ENCODE measurements around the gene FTO. TPM values are rescaled to one million over a fixed set of nuclear protein-coding genes. Genes with fewer than 3 reads are reported as not detected.

FTO gene
- polyA plus RNA-seq, 1 donor from 2014 or later, result 80.1 TPM

DNA sequence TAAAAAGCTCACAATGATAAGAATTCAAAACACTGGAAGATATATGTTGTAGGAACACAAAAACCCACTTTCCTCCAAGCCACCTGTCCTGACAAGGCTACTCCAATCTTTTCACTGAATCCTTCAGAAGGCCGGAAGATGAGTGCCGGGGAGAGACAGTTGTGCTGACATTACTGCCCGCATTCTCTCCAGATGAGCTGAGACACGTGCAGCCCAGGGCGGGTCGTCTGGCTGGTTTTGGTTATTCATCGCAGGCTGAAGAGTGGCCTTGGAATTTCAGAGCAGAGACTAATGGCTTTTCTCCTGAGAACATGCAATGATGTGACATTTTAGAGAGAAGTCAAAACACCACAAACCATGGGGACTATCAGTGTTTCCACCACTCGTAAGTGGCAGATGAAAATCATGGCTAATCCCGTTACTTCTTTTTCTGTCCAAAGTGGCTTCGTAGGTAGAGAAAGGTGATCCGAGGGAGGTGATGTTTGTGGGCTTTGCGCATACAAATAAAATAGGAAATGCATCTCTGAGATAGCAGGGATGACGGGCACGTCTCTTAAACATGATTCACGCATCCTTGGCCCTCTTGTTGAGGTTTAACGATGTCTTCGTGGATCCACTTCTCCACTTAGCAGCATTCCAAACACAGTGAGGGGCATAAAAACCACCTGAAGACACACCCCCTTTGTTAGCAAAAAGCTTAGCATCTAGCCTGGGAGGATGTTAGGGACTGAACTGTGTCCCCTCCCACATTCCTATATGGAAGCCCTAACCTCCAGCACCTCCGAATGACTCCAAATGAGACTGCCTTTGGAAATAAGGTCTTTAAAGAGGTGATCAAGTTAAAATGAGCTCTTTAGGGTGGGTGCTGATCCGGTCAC lies 448.6 kb downstream of the FTO start:
- Histone ChIP-seq H3F3A (ENCODE audit: insufficient read depth, low read length, poor library complexity, severe bottlenecking) (no peaks in the 10 kb centered on the region), H3K36me3 (ENCODE audit: insufficient read depth, low read length) (no peaks in the 10 kb centered on the region), H3K27ac (ENCODE audit: low read length) (no peak overlapping the region), H3K4me2 (ENCODE audit: low read length) (no peak overlapping the region), H3K9ac (ENCODE audit: low read length) (no peak overlapping the region), H3K9me2 (ENCODE audit: insufficient read depth, low read length) (no peaks in the 10 kb centered on the region), H3K9me3 (ENCODE audit: low read length) (no peaks in the 10 kb centered on the region), H3K27me3 (ENCODE audit: insufficient read depth, low read depth, low read length) (no peaks in the 10 kb centered on the region), H2AFZ (ENCODE audit: low read depth, low read length) (no peak overlapping the region), H4K20me1 (ENCODE audit: insufficient read depth) (no peaks in the 10 kb centered on the region), H3K79me2 (replicated peaks; ENCODE audit: insufficient read depth, low read length) (no peaks in the 10 kb centered on the region), H3K4me3 (ENCODE audit: low read length) (no peak overlapping the region)
- TF ChIP-seq RAD21 (conservative IDR thresholded peaks at IDR 0.05) (no peak), TAF1 (IDR thresholded peaks at IDR 0.05; ENCODE audit: low read depth) (no peak), EP300 (conservative IDR thresholded peaks at IDR 0.05; ENCODE audit: poor library complexity, severe bottlenecking) (no peak)
- TF ChIP-seq, protein P1, sequence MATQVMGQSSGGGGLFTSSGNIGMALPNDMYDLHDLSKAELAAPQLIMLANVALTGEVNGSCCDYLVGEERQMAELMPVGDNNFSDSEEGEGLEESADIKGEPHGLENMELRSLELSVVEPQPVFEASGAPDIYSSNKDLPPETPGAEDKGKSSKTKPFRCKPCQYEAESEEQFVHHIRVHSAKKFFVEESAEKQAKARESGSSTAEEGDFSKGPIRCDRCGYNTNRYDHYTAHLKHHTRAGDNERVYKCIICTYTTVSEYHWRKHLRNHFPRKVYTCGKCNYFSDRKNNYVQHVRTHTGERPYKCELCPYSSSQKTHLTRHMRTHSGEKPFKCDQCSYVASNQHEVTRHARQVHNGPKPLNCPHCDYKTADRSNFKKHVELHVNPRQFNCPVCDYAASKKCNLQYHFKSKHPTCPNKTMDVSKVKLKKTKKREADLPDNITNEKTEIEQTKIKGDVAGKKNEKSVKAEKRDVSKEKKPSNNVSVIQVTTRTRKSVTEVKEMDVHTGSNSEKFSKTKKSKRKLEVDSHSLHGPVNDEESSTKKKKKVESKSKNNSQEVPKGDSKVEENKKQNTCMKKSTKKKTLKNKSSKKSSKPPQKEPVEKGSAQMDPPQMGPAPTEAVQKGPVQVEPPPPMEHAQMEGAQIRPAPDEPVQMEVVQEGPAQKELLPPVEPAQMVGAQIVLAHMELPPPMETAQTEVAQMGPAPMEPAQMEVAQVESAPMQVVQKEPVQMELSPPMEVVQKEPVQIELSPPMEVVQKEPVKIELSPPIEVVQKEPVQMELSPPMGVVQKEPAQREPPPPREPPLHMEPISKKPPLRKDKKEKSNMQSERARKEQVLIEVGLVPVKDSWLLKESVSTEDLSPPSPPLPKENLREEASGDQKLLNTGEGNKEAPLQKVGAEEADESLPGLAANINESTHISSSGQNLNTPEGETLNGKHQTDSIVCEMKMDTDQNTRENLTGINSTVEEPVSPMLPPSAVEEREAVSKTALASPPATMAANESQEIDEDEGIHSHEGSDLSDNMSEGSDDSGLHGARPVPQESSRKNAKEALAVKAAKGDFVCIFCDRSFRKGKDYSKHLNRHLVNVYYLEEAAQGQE (IDR thresholded peaks at IDR 0.05; ENCODE audit: borderline replicate concordance), result no peak

DNA sequence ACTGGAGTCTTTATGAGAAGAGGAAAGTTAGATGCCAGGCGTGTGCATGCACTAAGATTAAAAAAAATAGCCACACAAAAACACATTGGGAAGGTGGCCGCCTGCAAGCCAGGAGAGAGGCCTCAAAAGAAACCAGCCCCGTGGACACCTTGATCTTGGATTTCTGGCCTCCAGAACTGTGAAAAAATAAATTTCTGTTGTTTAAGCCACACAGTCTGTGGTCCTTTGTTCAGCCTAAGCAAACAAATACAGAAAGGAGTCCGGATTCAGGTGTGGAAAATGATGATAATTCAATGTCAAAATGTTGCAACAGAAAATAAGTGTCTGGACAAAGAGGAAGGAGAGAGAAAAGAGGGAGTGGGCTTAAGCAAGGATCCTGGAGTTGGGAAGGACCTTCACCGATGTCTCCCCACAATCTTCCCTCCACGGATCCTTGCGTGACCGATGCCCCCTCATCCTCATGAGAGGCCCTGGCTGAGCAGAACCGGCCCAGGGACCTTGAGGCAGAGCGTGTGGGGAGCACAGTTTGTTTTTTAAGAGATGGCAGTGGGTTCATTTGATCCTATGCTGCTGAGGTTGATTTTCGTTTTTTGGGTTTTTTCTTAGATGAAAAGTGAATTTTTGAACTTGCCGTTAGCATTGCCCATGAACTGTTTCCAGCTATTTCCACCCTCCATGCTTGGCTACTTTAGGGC lies 449.4 kb downstream of the FTO start:
- Histone ChIP-seq H3K9ac (ENCODE audit: low read length) (no peak overlapping the region), H2AFZ (ENCODE audit: low read depth, low read length) (no peak overlapping the region), H3K36me3 (ENCODE audit: insufficient read depth, low read length) (no peaks in the 10 kb centered on the region), H3K27me3 (ENCODE audit: insufficient read depth, low read depth, low read length) (no peaks in the 10 kb centered on the region), H3K4me3 (ENCODE audit: low read length) (no peak overlapping the region), H3K27ac (ENCODE audit: low read length) (no peak overlapping the region), H4K20me1 (ENCODE audit: insufficient read depth) (no peaks in the 10 kb centered on the region), H3K4me2 (ENCODE audit: low read length) (no peak overlapping the region), H3K9me2 (ENCODE audit: insufficient read depth, low read length) (no peaks in the 10 kb centered on the region), H3K79me2 (replicated peaks; ENCODE audit: insufficient read depth, low read length) (no peaks in the 10 kb centered on the region), H3K9me3 (ENCODE audit: low read length) (no peaks in the 10 kb centered on the region), H3F3A (ENCODE audit: insufficient read depth, low read length, poor library complexity, severe bottlenecking) (no peaks in the 10 kb centered on the region)
- no peak for TF ChIP-seq EP300 (conservative IDR thresholded peaks at IDR 0.05; ENCODE audit: poor library complexity, severe bottlenecking)
- TF ChIP-seq POLR2AphosphoS5 (IDR thresholded peaks at IDR 0.05), result no peak
- TF ChIP-seq EZH2 (IDR thresholded peaks at IDR 0.05; ENCODE audit: borderline replicate concordance, insufficient read depth, low read length, poor library complexity, severe bottlenecking), result no peak
- no peak for TF ChIP-seq RAD21 (conservative IDR thresholded peaks at IDR 0.05)
- no peak for TF ChIP-seq SMC3 (conservative IDR thresholded peaks at IDR 0.05; ENCODE audit: poor library complexity)
- no peak for TF ChIP-seq TAF1 (IDR thresholded peaks at IDR 0.05; ENCODE audit: low read depth)
- TF ChIP-seq, protein P2, sequence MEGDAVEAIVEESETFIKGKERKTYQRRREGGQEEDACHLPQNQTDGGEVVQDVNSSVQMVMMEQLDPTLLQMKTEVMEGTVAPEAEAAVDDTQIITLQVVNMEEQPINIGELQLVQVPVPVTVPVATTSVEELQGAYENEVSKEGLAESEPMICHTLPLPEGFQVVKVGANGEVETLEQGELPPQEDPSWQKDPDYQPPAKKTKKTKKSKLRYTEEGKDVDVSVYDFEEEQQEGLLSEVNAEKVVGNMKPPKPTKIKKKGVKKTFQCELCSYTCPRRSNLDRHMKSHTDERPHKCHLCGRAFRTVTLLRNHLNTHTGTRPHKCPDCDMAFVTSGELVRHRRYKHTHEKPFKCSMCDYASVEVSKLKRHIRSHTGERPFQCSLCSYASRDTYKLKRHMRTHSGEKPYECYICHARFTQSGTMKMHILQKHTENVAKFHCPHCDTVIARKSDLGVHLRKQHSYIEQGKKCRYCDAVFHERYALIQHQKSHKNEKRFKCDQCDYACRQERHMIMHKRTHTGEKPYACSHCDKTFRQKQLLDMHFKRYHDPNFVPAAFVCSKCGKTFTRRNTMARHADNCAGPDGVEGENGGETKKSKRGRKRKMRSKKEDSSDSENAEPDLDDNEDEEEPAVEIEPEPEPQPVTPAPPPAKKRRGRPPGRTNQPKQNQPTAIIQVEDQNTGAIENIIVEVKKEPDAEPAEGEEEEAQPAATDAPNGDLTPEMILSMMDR (IDR thresholded peaks at IDR 0.05; ENCODE audit: poor library complexity, severe bottlenecking), result no peak
- TF ChIP-seq, protein P1 (IDR thresholded peaks at IDR 0.05; ENCODE audit: borderline replicate concordance), result no peak
- TF ChIP-seq MXI1 (conservative IDR thresholded peaks at IDR 0.05; ENCODE audit: poor library complexity, severe bottlenecking), result no peak

Measured in neural cell (in vitro differentiated cells).